Lung (tissue), 12 donors: ENCODE results near the gene MAPKAP1. TPM values are rescaled to one million over a fixed set of nuclear protein-coding genes. Genes with fewer than 3 reads are reported as not detected.

Experiments used
- ATAC-seq: fragments of 200-7000 bp; cut with Tn5 transposase; one replicate; pipeline ENCODE4 v1.9.1; 2020; ENCODE audit warnings: moderate number of reproducible peaks; ENCODE audit not compliant: insufficient read depth, low FRiP score
- DNase-seq, 3 donors: peaks; one replicate each; pipeline ENCODE4 v3.0.0-alpha.2; 2013 to 2017
- H3K27ac ChIP-seq, 2 donors: one replicate each; pipeline ENCODE4 v1.5.1; 2013; ENCODE audit warnings: mild to moderate bottlenecking in 2 of 2, moderate library complexity in 2 of 2, control low read depth in 1 of 2, inconsistent platforms in 1 of 2, low read depth in 1 of 2, low read length in 1 of 2
- H3K27me3 ChIP-seq, 3 donors: one replicate each; pipeline ENCODE4 v1.5.1; 2013; ENCODE audit warnings: low read length in 2 of 3; ENCODE audit not compliant: control insufficient read depth in 3 of 3, insufficient read depth in 3 of 3
- H3K36me3 ChIP-seq, 4 donors: one replicate each; pipeline ENCODE4 v1.5.1; 2013; ENCODE audit warnings: low read length in 4 of 4, mild to moderate bottlenecking in 1 of 4, moderate library complexity in 1 of 4; ENCODE audit not compliant: control insufficient read depth in 4 of 4, insufficient read depth in 4 of 4
- H3K4me1 ChIP-seq, 5 donors: one replicate each; pipeline ENCODE4 v1.5.1; 2013; ENCODE audit warnings: low read length in 5 of 5, mild to moderate bottlenecking in 2 of 5, moderate library complexity in 1 of 5; ENCODE audit not compliant: control insufficient read depth in 5 of 5, insufficient read depth in 5 of 5
- H3K4me3 ChIP-seq: one replicate; pipeline ENCODE4 v1.5.1; 2013; ENCODE audit warnings: mild to moderate bottlenecking, control low read depth, moderate library complexity
- H3K9ac ChIP-seq, 2 donors: one replicate each; pipeline ENCODE4 v1.5.1; 2013; ENCODE audit warnings: low read length in 2 of 2, control low read depth in 1 of 2; ENCODE audit not compliant: insufficient read depth in 1 of 2
- H3K9me3 ChIP-seq, 4 donors: one replicate each; pipeline ENCODE4 v1.5.1; 2013; ENCODE audit warnings: low read length in 3 of 4, mild to moderate bottlenecking in 1 of 4, moderate library complexity in 1 of 4; ENCODE audit not compliant: control insufficient read depth in 4 of 4, insufficient read depth in 3 of 4
- WGBS, 2 donors: extraction: QIAGEN DNeasy Blood & Tissue Kit; methylation state at CpG; one replicate each; pipeline ENCODE4 v1.1.7; 2013; 5-methylcytosine and 5-hydroxymethylcytosine counted together
- polyA plus RNA-seq, 2 donors: library from polyadenylated mRNA; stranded (reverse); fragments of 200-250 nt; gene quantifications; one replicate each; pipeline ENCODE4 v1.2.1, GENCODE V29; 2013
- total RNA-seq, 2 donors: library from RNA; depleted of rRNA in 1 of 2; stranded (reverse); fragments of >200 nt in 1 of 2; gene quantifications; one replicate each; pipeline ENCODE4 v1.2.1, GENCODE V29; 2014 to 2021
- TF ChIP-seq, protein P1 (sequence below): IDR thresholded peaks from 2 replicates; pipeline ENCODE4 v1.5.1; 2012; ENCODE audit warnings: mild to moderate bottlenecking; ENCODE audit errors: control extremely low read depth, extremely low read depth
- donor health status: control.
- donor health status: control.
- donor health status: Bipolar disorder and iron deficiency.
- donor health status: healthy.
- donor health status: DM: yes; HTN: yes; CAD: no.

The MAPKAP1 gene
- total and polyA plus RNA-seq, 4 donors, result 53.0 to 83.3 (median 66.7) TPM

DNA sequence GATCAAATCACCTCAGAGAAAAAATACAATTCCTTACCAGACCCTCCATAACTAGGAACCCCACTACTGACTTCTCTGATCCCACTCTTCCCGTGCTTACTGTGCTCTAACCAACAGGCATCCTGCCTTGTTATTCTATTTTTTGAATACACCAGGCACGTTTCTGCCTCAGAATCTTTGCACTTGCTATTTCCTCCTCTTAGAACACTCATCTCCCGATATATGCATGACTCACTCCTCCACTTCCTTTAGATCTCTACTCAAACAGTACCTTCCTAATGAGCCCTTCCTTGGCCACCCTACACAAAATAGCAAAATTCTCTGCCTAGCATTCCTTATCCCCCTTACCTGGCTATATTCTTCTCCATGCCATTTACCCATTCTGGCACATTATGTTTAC, 43.9 kb downstream of the MAPKAP1 start:
- H3K4me1 ChIP-seq, result peaks cover 0 to 10% (median 0%) of the 10 kb centered on the region in 5 donors
- no peak overlapping the region for H3K4me3 ChIP-seq
- TF ChIP-seq, protein P1, sequence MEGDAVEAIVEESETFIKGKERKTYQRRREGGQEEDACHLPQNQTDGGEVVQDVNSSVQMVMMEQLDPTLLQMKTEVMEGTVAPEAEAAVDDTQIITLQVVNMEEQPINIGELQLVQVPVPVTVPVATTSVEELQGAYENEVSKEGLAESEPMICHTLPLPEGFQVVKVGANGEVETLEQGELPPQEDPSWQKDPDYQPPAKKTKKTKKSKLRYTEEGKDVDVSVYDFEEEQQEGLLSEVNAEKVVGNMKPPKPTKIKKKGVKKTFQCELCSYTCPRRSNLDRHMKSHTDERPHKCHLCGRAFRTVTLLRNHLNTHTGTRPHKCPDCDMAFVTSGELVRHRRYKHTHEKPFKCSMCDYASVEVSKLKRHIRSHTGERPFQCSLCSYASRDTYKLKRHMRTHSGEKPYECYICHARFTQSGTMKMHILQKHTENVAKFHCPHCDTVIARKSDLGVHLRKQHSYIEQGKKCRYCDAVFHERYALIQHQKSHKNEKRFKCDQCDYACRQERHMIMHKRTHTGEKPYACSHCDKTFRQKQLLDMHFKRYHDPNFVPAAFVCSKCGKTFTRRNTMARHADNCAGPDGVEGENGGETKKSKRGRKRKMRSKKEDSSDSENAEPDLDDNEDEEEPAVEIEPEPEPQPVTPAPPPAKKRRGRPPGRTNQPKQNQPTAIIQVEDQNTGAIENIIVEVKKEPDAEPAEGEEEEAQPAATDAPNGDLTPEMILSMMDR, result no peak
- H3K9ac ChIP-seq, result no peak overlapping the region
- H3K36me3 ChIP-seq, result peaks cover 0 to 3% (median 0%) of the 10 kb centered on the region in 4 donors
- no peak for DNase-seq
- H3K27ac ChIP-seq, result no peak overlapping the region
- no peaks in the 10 kb centered on the region for H3K9me3 ChIP-seq
- no peaks in the 10 kb centered on the region for H3K27me3 ChIP-seq
- 24 to 39% methylated on average over 3 of the region's 3 CpGs for WGBS, 2 donors
- ATAC-seq, result no peak

DNA sequence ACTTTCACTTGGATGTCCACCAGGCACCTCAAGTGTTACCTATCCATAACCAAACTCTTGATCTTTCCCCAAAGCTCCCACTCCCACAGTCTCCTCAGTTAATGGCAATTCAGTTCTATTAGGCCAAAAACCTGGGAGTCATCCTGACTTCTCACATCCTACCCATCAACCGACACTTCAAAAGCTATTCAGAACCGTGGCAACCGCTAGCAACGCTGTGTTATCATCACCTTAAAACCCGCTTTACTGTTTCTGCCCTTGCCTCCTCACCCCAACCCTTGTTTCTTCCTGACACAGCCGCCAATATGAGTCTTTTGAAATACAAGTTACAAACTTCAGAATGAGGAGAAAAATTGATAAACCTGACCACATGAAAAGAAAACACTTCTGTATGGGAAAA, 46.5 kb downstream of the MAPKAP1 start:
- DNase-seq (no peak), ATAC-seq (no peak)
- H3K4me3 ChIP-seq, result no peak overlapping the region
- H3K36me3 ChIP-seq, result peaks cover 0 to 4% (median 2%) of the 10 kb centered on the region in 4 donors
- WGBS, 2 donors, result 77 to 94% methylated on average over 6 of the region's 6 CpGs
- H3K9ac ChIP-seq, result no peak overlapping the region
- peaks cover 0 to 10% (median 0%) of the 10 kb centered on the region in 5 donors for H3K4me1 ChIP-seq
- no peak overlapping the region for H3K27ac ChIP-seq
- no peaks in the 10 kb centered on the region for H3K9me3 ChIP-seq
- TF ChIP-seq, protein P1, result no peak
- no peaks in the 10 kb centered on the region for H3K27me3 ChIP-seq

DNA sequence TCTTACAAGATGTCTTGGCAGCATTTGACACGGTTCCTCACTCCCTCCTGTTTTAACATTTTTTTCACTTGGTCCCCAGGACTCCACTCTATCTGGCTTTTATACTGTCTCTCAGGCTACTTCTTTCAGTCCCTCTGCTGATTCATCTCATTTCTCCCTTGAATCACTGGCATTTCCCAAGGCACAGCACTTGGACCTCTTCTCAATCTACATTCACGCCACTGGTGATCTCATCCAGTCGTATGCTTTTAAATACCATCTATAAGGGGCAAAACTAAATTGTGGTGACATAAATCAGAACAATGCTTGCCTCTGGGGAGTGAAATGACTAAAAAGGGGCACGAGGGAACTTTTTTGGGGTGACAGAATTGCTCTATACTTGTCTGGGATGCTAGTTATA, 47.1 kb downstream of the MAPKAP1 start:
- no peak overlapping the region for H3K4me3 ChIP-seq
- 65 to 81% methylated on average over 4 of the region's 4 CpGs for WGBS, 2 donors

More for the DNA sequence above, 47.1 kb downstream of the MAPKAP1 start:
- peaks cover 0 to 4% (median under 1%) of the 10 kb centered on the region in 4 donors for H3K36me3 ChIP-seq
- ATAC-seq, result no peak
- H3K4me1 ChIP-seq, result peaks cover 0 to 10% (median 0%) of the 10 kb centered on the region in 5 donors
- TF ChIP-seq, protein P1, result no peak
- no peaks in the 10 kb centered on the region for H3K9me3 ChIP-seq
- no peak overlapping the region for H3K27ac ChIP-seq
- no peaks in the 10 kb centered on the region for H3K27me3 ChIP-seq
- H3K9ac ChIP-seq, result no peak overlapping the region
- DNase-seq, result no peak
